C4-2B (cell line): ENCODE results near the gene P3H2.

Source experiments
- CTCF ChIP-seq: fragments of 450-650 bp; conservative IDR thresholded peaks from 2 replicates; pipeline ENCODE4 v1.5.1; 2017; ENCODE audit warnings: mild to moderate bottlenecking
- ZFX ChIP-seq: fragments of 450-650 bp; IDR thresholded peaks from 2 replicates; pipeline ENCODE4 v1.6.1; 2017

- TF ChIP-seq CTCF (no peak), ZFX (no peak)
Observed at GRCh38 chr3:190165253-190165652, 44.6 kb upstream of the P3H2 start.
